RWPE2 (cell line): ENCODE measurements around the gene HIGD2A.

Source experiments
- ATAC-seq: fragments of 200-7000 bp; cut with Tn5 transposase; 3 replicates; pipeline ENCODE4 v1.9.1; 2021; ENCODE audit warnings: low read depth
- DNase-seq: peaks from one replicate; pipeline ENCODE4 v3.0.0-alpha.2; 2020; ENCODE audit warnings: low spot score
- H3K27ac ChIP-seq: fragments of 450-650 bp; 2 replicates; pipeline ENCODE4 v1.5.1; 2017; ENCODE audit warnings: mild to moderate bottlenecking; ENCODE audit not compliant: poor library complexity, severe bottlenecking
- H3K27me3 ChIP-seq: fragments of 250-450 bp; sonication (Bioruptor Pico); 2 replicates; pipeline ENCODE4 v1.5.1; 2021; ENCODE audit warnings: mild to moderate bottlenecking, moderate library complexity; ENCODE audit not compliant: insufficient read depth, poor library complexity, severe bottlenecking
- H3K36me3 ChIP-seq: fragments of 250-450 bp; sonication (Bioruptor Pico); 2 replicates; pipeline ENCODE4 v1.5.1; 2020; ENCODE audit warnings: low read depth, mild to moderate bottlenecking, moderate library complexity
- H3K4me1 ChIP-seq: fragments of 250-450 bp; sonication (Bioruptor Pico); 2 replicates; pipeline ENCODE4 v1.5.1; 2021; ENCODE audit warnings: mild to moderate bottlenecking, moderate library complexity; ENCODE audit not compliant: insufficient read depth, poor library complexity, severe bottlenecking
- H3K4me3 ChIP-seq: fragments of 250-450 bp; sonication (Bioruptor Pico); 2 replicates; pipeline ENCODE4 v1.5.1; 2021; ENCODE audit warnings: mild to moderate bottlenecking, moderate library complexity; ENCODE audit not compliant: severe bottlenecking
- H3K9me3 ChIP-seq: fragments of 250-450 bp; sonication (Bioruptor Pico); 2 replicates; pipeline ENCODE4 v1.5.1; 2021; ENCODE audit warnings: mild to moderate bottlenecking, moderate library complexity; ENCODE audit not compliant: severe bottlenecking
- TF ChIP-seq, protein P1 (sequence below): fragments of 450-650 bp; IDR thresholded peaks from one replicate; pipeline ENCODE4 v1.5.1; 2017; ENCODE audit warnings: mild to moderate bottlenecking, moderate library complexity; ENCODE audit not compliant: poor library complexity, severe bottlenecking

The HIGD2A gene

DNA sequence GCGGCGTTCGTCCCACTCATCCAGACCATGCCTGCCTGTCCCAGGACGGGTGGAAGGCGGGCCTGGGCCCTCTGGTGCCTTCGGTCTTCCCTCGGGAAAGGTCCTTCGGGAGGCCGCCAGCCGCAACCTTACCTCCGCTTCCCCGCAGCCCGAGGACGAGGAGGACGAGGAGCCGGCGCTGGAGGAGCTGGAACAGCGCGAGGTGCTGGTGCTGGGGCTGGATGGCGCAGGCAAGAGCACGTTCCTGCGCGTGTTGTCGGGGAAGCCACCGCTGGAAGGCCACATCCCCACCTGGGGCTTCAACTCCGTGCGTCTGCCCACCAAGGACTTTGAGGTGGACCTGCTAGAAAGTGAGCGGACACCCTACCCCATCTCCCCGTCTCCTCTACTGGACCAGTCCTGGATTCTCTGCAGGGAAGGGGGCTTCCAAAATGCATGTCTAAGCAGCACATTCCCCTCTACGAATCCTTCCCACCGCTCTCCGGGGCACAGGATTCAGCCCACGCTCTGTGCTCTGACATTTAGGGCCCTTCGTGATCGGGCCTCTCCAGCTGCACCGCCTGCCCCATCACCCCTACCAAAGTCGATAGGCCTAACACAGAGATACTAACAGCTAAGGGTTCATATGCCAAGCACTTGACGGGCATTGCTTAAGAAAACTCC is 22.2 kb upstream of the HIGD2A start:
- peak overlapping the region; percentile 61 for H3K4me3 ChIP-seq
- peak overlapping the region; percentile 38 for H3K27ac ChIP-seq
- H3K4me1 ChIP-seq: no peaks in the 10 kb centered on the region
- DNase-seq (peak; percentile 77), ATAC-seq (no peak; the same call in 1 of the 3 replicates)
- TF ChIP-seq, protein P1, sequence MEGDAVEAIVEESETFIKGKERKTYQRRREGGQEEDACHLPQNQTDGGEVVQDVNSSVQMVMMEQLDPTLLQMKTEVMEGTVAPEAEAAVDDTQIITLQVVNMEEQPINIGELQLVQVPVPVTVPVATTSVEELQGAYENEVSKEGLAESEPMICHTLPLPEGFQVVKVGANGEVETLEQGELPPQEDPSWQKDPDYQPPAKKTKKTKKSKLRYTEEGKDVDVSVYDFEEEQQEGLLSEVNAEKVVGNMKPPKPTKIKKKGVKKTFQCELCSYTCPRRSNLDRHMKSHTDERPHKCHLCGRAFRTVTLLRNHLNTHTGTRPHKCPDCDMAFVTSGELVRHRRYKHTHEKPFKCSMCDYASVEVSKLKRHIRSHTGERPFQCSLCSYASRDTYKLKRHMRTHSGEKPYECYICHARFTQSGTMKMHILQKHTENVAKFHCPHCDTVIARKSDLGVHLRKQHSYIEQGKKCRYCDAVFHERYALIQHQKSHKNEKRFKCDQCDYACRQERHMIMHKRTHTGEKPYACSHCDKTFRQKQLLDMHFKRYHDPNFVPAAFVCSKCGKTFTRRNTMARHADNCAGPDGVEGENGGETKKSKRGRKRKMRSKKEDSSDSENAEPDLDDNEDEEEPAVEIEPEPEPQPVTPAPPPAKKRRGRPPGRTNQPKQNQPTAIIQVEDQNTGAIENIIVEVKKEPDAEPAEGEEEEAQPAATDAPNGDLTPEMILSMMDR: no peak
- H3K9me3 ChIP-seq: no peaks in the 10 kb centered on the region
- H3K27me3 ChIP-seq: no peaks in the 10 kb centered on the region
- H3K36me3 ChIP-seq: peaks cover 22% of the 10 kb centered on the region

DNA sequence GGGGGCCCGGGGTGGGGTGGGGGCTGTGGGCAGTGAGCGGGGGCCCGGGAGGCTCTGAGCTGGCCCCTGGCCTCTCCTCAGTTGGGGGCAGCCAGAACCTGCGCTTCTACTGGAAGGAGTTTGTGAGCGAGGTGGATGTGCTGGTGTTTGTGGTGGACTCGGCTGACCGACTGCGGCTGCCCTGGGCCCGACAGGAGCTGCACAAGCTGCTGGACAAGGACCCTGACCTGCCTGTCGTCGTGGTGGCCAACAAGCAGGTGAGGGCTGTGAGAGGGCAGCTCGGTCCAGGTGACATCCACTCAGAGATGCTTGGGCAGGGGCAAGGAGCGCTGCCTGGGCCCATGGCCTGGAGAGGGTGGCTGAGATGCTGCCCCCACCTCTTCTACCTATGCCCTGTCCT is 19.8 kb upstream of the HIGD2A start:
- Histone ChIP-seq H3K9me3 (no peaks in the 10 kb centered on the region), H3K27me3 (no peaks in the 10 kb centered on the region), H3K27ac (no peak overlapping the region), H3K36me3 (peaks cover 22% of the 10 kb centered on the region), H3K4me1 (no peaks in the 10 kb centered on the region), H3K4me3 (no peak overlapping the region)
- DNase-seq (no peak), ATAC-seq (no peak)
- TF ChIP-seq, protein P1: no peak

DNA sequence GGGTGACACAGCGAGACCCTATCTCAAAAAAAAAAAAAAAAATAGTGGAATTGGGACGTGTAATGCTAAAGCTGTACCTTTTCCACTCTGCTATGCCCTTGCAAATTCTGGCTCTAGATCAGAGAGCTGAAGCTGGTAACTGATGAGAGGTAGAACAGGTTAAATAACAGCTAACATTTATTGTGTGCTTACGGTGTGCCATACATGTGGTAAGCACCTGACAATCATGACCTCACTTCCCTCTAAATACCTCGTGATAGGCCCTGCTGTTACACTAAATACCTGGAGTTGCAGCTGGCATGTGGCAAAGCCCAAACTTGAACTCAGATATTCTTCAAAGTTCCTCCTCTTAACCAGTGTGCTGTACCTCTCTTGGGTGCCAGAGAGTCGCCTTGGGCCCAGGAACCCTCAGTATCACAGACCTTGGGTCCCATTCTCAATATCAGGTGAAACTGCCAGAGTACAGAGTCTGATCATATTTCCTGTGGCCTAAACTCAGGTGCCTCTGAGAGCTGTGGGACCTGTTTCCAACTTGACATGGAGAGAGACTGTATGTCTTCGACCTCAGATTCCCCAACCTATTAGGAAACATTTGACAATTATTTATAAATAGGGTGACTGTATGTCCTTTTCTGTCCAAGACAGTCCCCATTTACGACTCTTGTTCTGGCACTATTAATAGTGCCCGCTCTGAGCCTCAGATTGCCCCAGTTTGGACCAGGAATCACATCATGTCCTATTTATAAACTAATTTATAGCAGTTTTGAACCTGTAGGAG is 18.4 kb upstream of the HIGD2A start:
- Histone ChIP-seq H3K27me3 (no peaks in the 10 kb centered on the region), H3K36me3 (peaks cover 22% of the 10 kb centered on the region), H3K4me3 (no peak overlapping the region), H3K9me3 (no peaks in the 10 kb centered on the region), H3K4me1 (no peaks in the 10 kb centered on the region), H3K27ac (no peak overlapping the region)
- TF ChIP-seq, protein P1: no peak
- DNase-seq: no peak
- ATAC-seq: no peak

DNA sequence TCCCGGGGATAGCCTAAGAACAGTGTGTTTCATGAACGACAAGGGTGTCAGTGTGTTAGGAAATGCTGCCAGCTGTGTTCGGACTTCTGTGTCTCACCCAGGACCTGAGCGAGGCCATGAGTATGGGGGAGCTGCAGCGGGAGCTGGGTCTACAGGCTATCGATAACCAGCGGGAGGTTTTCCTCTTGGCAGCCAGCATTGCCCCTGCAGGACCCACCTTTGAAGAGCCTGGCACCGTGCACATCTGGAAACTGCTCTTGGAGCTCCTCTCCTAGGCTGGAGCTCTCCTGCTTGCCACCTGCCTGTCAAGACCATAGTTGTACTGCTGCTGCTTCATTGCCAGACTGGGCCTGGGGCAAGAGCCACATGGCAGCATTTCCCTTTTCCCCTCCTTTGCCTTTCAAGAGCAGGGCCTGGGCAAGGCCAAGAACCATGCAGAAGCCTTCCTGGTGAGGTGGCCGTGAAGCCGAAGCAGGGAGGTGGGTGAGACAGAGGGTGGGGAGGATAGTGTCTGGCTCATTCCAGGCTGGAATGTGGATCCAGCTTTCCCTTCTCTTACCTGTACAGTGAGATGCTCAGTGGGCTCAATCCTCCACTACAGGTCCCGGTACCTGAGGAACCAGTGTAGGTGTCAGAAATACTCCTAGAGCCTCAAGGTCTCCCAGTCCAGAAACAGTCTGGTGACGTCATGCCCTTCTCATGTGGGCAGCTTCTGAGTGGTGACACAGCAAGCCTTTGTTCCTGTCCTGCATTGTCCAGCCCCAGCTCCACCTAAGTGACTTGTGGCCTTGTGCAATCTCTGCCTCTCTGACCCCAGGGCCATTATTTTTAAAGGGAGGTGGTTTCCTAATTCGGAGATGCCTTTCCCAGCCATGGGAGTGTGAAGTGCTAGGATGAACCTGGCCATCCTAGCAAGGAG is 16.7 kb upstream of the HIGD2A start:
- TF ChIP-seq, protein P1: no peak
- Histone ChIP-seq H3K27me3 (no peaks in the 10 kb centered on the region), H3K4me3 (no peak overlapping the region), H3K27ac (no peak overlapping the region), H3K9me3 (no peaks in the 10 kb centered on the region), H3K36me3 (peaks cover 22% of the 10 kb centered on the region), H3K4me1 (no peaks in the 10 kb centered on the region)
- no peak for ATAC-seq
- DNase-seq: no peak
